Hindlimb muscle (tissue), 1 donor: ENCODE measurements around the gene CEACAM16. TPM values are rescaled to one million over a fixed set of nuclear protein-coding genes. Genes with fewer than 3 reads are reported as not detected.
"Not testable (repeated sequence)": the region's sequence is repeated elsewhere in the genome, so short reads cannot be mapped to it uniquely, and the experiment has no call there.

Experiments used
- DNase-seq: peaks from one replicate; pipeline ENCODE4 v3.0.0-alpha.2; 2013
- polyA plus RNA-seq: library from polyadenylated mRNA; unstranded; fragments of 120-200 nt; gene quantifications from one replicate; pipeline ENCODE4 v1.2.1, GENCODE V29; 2013; ENCODE audit not compliant: insufficient read length

The CEACAM16 gene
- polyA plus RNA-seq, 1 donor, result 1.0 TPM

DNA sequence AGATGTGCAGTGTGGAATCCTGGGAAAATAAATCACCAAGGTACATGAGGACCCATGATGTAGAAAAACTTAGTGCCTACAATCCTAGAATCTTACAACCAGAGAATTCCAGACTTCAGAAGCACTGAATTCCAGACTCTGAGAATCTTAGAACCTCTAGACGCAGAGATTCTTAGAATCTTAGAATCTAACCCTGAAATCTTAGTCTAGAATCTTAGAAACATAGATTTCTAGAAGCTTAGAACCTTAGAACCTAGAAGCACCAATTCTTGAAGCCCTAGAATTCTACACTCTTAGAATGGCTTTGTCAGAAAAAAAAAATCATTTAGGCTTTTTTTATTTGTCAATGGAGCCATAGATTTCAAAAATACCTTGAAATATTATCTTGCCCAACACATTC, 6.0 kb downstream of the CEACAM16 start:
- DNase-seq, result no peak

DNA sequence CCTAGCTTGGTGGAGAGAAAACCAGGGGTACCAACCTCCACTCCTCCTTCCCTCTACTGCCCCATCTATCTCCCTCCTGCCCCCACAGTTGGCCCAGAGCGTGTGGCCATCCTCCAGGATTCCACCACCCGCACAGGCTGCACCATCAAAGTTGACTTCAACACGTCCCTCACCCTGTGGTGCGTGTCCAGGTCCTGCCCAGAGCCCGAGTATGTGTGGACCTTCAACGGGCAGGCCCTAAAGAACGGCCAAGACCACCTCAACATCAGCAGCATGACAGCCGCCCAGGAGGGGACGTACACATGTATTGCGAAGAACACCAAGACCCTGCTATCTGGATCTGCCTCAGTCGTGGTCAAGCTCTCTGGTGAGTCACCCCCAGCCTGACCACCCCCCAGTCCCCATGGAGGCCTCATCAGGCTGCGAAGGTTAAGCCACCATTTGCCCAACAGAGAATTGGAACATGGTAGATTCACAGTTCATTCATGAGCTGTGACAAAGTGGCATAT, 6.6 kb downstream of the CEACAM16 start:
- no peak for DNase-seq

DNA sequence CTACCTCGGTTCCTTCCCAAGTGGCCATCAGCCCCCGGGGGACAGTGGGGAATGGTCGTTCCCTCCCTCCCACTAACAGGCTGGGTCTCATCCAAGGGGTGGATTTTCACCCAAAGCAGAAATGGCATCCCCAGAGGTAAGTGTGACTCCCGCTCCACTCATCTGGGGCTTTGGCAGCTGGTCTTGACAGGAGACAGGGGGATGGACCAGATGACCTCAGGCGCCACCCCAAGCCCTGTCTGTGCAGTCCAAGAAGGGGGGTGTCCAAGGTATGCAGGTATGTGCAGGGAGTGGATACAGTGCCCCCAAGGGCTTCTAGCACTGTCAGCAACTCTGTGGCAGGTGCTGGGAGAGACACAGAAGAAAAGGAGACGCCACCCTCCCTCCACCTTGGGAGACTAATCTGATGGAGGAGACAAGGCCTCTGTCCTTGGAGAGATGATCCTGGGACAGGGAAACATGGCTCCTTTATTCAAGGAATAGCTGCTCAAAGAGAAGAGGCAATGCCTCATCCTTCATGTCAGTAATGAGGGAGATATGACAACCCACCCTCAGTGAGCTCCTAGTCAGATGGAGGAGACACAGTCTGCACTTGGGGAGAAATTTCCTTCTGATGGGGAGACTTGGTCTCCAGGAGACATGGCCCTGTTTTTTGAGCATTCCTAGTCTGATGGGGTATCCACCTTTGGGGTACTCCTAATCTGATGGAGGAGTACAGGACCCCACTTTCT, 7.7 kb downstream of the CEACAM16 start:
- no peak for DNase-seq

- no peak for DNase-seq
Observed at GRCh38 chr19:44707794-44708193, 8.8 kb downstream of the CEACAM16 start.

GRCh38 chr19:44708940-44709339, 10.0 kb downstream of the CEACAM16 start:
- DNase-seq, result no peak

- not testable (repeated sequence) for DNase-seq
Observed at GRCh38 chr19:44709434-44710266, 10.7 kb downstream of the CEACAM16 start.

- DNase-seq, result no peak
Observed at GRCh38 chr19:44710483-44710882, 11.5 kb downstream of the CEACAM16 start.

DNA sequence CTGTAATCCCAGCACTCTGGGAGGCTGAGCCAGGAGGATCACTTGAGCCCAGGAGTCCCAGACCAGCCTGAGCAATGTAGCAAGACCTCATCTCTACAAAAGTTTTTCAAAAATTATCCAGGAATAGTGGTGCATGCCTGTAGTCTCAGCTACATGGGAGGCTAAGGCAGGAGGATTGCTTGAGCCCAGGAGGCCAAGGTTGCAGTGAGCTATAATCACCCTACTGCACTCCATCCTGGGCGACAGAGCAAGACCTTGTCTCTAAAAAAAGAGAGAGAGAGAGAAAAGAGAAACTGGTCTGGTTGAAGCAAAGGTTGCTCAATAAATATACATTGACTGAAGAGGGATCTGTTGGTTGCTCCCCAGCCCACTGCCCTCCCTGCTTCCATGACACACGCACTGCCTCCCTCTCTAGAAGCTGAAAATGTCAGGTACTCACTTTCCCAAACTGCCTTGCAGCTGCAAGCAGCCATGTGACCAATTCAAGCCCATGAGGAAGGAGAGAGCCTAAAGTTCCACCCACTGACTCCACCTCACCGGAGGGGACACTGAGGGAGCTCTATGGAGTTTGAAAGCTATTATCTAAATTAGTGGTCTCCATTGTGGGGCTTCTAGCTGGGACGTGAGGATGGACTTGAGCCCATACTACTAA, 14.0 kb downstream of the CEACAM16 start:
- DNase-seq, result no peak

- DNase-seq, result no peak
Observed at GRCh38 chr19:44714597-44715169, 15.7 kb downstream of the CEACAM16 start.

DNA sequence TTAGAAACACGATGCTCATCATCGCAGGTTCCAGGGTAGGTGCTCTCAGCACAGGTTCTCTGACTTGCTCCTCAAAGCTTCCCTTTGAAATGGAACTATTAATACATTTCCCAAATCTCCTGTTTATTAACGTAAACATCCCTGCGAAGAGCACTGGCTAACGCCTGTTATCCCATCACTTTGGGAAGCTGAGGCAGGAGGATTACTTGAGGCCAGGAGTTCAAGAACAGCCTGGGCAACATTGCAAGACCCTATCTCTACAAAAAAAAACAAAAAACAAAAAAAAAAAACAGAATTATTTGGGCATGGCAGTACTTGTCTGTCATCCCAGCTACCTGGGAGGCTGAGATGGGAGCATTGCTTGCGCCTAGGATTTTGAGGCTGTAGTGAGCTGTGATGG, 18.7 kb downstream of the CEACAM16 start:
- no peak for DNase-seq

DNA sequence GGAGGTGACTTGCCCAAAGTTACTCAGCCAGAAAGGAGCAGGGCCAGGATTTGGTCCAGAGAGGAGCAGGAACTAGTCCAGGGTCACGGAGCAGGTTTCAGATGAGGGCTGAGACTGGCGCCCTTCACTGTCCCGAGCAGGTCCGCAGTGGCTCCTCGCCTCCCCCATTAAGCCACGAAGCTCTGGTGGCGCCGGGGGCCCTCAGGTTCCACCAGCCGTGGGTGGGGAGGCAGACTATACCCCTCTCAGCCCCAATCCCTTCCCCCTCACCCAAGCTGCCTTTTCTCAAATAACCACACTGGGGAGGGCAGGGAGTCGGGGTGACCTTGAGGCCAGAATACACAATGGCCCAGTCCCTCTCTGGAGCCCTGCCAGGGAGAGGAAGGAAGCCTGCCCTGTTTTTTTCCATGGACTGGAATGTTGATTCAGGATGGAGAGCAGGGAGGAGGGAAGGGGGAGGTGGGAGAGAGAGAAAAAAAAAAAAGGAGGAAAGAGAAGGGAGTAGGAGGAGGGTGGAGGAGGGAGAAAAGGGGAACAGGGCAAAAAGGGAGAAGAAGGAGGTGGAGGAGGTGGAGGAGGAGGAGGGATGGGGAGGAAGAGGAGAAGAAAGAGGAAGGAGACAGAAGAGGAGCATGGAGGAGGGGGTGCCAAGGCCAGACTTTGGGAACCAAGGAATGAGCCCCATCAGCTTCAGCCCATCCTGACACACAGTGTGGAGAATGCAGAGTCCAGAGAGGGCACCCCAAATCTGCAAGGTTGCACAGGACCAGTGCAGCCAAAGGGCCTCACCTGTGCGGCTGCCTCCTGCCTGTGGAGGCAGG, 19.7 kb downstream of the CEACAM16 start:
- no peak for DNase-seq

GRCh38 chr19:44719262-44719701, 20.3 kb downstream of the CEACAM16 start:
- no peak for DNase-seq

DNA sequence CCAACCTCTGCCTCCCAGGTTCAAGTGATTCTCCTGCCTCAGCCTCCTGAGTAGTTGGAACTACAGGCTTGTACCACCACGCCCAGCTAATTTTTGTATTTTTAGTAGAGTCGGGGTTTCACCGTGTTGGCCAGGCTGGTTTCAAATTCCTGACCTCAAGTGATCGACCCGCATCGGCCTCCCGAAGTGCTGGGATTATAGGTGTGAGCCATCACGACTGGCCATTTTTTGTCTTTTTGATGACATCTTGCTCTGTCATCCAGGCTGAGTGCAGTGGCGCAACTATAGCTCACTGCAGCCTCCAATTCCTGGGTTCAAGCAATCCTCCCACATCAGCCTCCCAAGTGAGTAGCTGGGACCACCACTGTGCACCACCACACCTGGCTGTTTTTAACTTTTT, 21.4 kb downstream of the CEACAM16 start:
- DNase-seq, result not testable (repeated sequence)

DNA sequence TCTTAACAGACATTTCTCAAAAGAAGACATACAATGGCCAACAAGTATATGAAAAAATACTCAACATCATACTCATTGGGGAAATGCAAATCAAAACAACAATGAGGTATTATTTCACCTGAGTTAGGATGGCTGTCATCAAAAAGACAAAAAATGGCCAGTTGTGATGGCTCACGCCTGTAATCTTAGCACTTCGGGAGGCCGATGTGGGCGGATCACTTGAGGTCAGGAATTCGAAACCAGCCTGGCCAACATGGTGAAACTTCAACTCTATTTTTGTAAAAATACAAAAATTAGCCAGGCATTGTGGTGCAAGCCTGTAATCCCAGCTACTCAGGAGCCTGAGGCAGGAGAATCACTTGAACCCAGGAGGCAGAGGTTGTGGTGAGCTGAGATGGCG, 22.0 kb downstream of the CEACAM16 start:
- DNase-seq, result no peak

DNA sequence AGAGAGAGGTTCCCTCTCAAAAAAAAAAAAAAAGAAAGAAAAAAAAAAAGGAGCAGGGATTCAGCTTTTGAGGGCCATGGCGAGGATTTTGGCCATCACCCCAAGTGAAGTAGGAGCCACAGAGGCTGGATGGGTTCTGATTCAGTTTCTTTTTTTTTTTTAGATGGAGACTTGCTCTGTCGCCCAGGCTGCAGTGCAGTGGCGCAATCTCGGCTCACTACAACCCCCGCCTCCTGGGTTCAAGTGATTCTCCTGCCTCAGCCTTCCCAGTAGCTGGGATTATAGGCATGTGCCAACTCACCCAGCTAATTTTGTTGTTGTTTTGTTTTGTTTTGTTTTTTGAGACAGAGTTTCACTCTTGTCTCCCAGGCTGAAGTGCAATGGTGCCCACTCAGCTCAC, 22.4 kb downstream of the CEACAM16 start:
- DNase-seq, result not testable (repeated sequence)

GRCh38 chr19:44722131-44723121, 23.5 kb downstream of the CEACAM16 start:
- DNase-seq, result no peak

DNA sequence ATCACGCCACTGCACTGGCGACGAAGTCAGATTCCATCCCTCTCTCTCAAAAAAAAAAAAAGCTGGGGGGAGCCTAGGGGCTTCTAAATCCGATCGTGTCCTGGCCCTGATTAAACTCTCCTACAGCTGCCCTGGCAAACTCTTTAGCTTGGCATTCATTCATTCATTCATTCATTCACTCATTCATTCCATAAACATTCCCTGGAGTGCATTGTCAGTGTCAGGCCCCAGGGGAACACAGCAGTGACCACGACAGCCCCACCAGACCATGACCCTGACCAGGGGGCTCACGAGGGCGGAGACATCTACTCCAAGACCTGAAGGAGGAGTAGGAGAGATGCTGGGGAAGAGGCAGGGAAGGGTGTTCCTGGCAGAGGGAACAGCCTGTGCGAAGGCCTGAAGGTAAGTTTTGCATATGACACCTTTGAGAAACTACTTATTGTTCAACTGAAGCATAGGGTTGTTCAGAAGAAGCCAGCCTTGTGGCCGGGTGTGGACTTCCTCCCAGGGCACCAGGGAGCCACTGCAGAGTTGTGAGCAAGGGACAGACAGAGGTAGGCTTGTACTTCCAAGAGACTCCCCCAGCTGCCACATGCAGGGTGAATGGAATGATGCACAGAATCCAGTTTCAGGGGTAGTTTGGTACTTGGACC, 24.5 kb downstream of the CEACAM16 start:
- DNase-seq, result no peak

GRCh38 chr19:44723952-44724319, 25.0 kb downstream of the CEACAM16 start:
- DNase-seq, result peak; percentile 83

DNA sequence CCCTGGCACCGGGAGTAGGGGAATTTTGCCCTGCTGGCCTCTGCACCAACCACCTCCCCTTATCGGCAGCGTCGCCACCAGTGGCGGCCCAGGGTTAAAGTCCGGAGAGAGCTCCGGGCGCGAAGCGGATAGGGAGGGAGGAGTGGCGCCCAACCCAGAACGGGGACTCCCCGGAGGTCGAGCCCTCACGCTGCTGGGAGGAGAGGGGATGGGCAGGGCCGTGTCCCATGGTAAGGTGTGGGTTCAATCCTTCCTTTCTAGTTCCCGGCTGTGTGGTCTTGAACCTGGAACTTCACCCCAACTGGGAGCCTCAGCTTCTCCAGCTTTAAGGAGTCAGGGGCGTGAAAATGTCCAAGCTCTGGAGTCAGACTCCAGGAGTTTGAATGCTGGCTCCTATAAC, 26.3 kb downstream of the CEACAM16 start:
- DNase-seq, result no peak

- no peak for DNase-seq
Observed at GRCh38 chr19:44725684-44726083, 26.7 kb downstream of the CEACAM16 start.
